Right lobe of liver (tissue), 6 donors: ENCODE measurements around the gene GIPR. TPM values are rescaled to one million over a fixed set of nuclear protein-coding genes. Genes with fewer than 3 reads are reported as not detected.
A peak's percentile ranks its signal among the peaks of the same experiment; 100 is the strongest.
"Not testable (repeated sequence)": the region's sequence is repeated elsewhere in the genome, so short reads cannot be mapped to it uniquely, and the experiment has no call there.

Experiments used
- ATAC-seq, 4 donors: fragments of 200-7000 bp; cut with Tn5 transposase; one replicate each; pipeline ENCODE4 v1.9.1; 2020; ENCODE audit warnings: mild to moderate bottlenecking in 4 of 4, moderate library complexity in 4 of 4
- DNase-seq, 3 donors: peaks; one replicate each; pipeline ENCODE4 v3.0.0-alpha.2; 2020
- H3K27ac ChIP-seq, 3 donors: fragments of 200-600 bp; one replicate each; pipeline ENCODE4 v1.8.0; 2022
- H3K27me3 ChIP-seq, 2 donors: fragments of 200-600 bp; one replicate each; pipeline ENCODE4 v1.8.0; 2022
- H3K36me3 ChIP-seq, 4 donors: fragments of 200-600 bp; sonication (generic) in 1 of 4; one replicate each; pipeline versions ENCODE4 v1.5.1 to v1.8.0; 2017 to 2022; ENCODE audit warnings: control low read depth in 1 of 4
- H3K4me1 ChIP-seq, 4 donors: fragments of 200-600 bp; sonication (generic) in 1 of 4; one replicate each; pipeline versions ENCODE4 v1.5.1 to v1.8.0; 2017 to 2022; ENCODE audit warnings: control low read depth in 1 of 4
- H3K4me3 ChIP-seq, 3 donors: fragments of 200-600 bp; one replicate each; pipeline ENCODE4 v1.8.0; 2022
- H3K9me3 ChIP-seq, 4 donors: fragments of 200-600 bp; sonication (generic) in 1 of 4; one replicate each; pipeline versions ENCODE4 v1.5.1 to v1.8.0; 2017 to 2022; ENCODE audit warnings: control low read depth in 1 of 4
- CTCF ChIP-seq, 4 donors: fragments of 200-600 bp in 3 of 4; fragments of 450-650 bp in 1 of 4; IDR thresholded peaks; one replicate each; pipeline versions ENCODE4 v1.5.1 to v1.8.0; 2016 to 2022; ENCODE audit warnings: antibody characterized with exemption in 4 of 4, mild to moderate bottlenecking in 2 of 4
- POLR2A ChIP-seq: fragments of 450-650 bp; IDR thresholded peaks from one replicate; pipeline ENCODE4 v1.6.1; 2017; ENCODE audit warnings: antibody characterized with exemption, mild to moderate bottlenecking
- WGBS: methylation state at CpG from one replicate; pipeline ENCODE4 v1.1.6; 2018; ENCODE audit warnings: low coverage, low lambda C conversion rate; ENCODE audit not compliant: insufficient coverage; ENCODE audit errors: missing lambda C conversion rate; 5-methylcytosine and 5-hydroxymethylcytosine counted together
- intact Hi-C, 2 donors: fragments of 100-400 bp; cut with DNase I; formaldehyde crosslinking; loops; one replicate each; pipeline versions ENCODE4 v1.11.2 to v1.14.1; 2022
- total RNA-seq, 6 experiments: library from RNA; depleted of rRNA in 2 of 6; stranded (reverse); fragments of >200 nt in 2 of 6; fragmentation: NEBNext Ultra II Directional in 3 of 6; extraction: Animal tissue kit (Norgen Biotek cat#: 25700) in 3 of 6; gene quantifications; one replicate each; pipeline versions ENCODE4 v1.1.0 to v1.2.4, GENCODE V29; 2016 to 2023
- donor health status: DM: no; HTN: yes; CAD: no.
- donor health status: DM: no; HTN: no; CAD: no.
- donor health status: DM: no; HTN: no; CAD: no.
- donor health status: DM: no; HTN: yes; CAD: no.
- donor health status: DM: no; HTN: yes; CAD: no.

The GIPR gene
- total RNA-seq, 6 experiments from 2014 or later: 0.07 to 0.23 (median 0.18) TPM; not detected in 2

GRCh38 chr19:45717983-45718650, 50.1 kb downstream of the GIPR start:
- no peaks in the 10 kb centered on the region for H3K27me3 ChIP-seq
- peaks cover 0 to 25% (median 4%) of the 10 kb centered on the region in 4 donors for H3K4me1 ChIP-seq
- TF ChIP-seq CTCF (IDR thresholded peaks at IDR 0.05) (no peak), POLR2A (no peak)
- no peaks in the 10 kb centered on the region for H3K9me3 ChIP-seq
- ATAC-seq (no peak), DNase-seq (peak in 1 of 3 donors; percentile 56)
- peaks cover 0 to 5% (median 2%) of the 10 kb centered on the region in 4 donors for H3K36me3 ChIP-seq
- intact Hi-C loops: no loop called here
- H3K4me3 ChIP-seq: peak overlapping the region; percentile 51 to 64 (median 59)
- WGBS: 62% methylated on average over 2 of the region's 12 CpGs
- peak overlapping the region; percentile 88 to 97 (median 96) for H3K27ac ChIP-seq

GRCh38 chr19:45720065-45720464, 52.0 kb downstream of the GIPR start:
- H3K36me3 ChIP-seq, H3K27me3 ChIP-seq, intact Hi-C loops, H3K9me3 ChIP-seq, H3K4me3 ChIP-seq, ATAC-seq, DNase-seq: not testable (repeated sequence)
- WGBS: 95% methylated on average over 9 of the region's 11 CpGs
- Histone ChIP-seq H3K27ac (peak overlapping the region in 2 of 3 donors; percentile 74 to 87), H3K4me1 (peaks cover 0 to 25% (median 4%) of the 10 kb centered on the region in 4 donors)

GRCh38 chr19:45728683-45729082, 60.7 kb downstream of the GIPR start:
- H3K27ac ChIP-seq, H3K9me3 ChIP-seq, H3K36me3 ChIP-seq, intact Hi-C loops, DNase-seq, H3K4me3 ChIP-seq, H3K27me3 ChIP-seq, ATAC-seq: not testable (repeated sequence)
- H3K4me1 ChIP-seq: peaks cover 0 to 12% (median 5%) of the 10 kb centered on the region in 4 donors
- 93% methylated on average over 18 of the region's 18 CpGs for WGBS

GRCh38 chr19:45729800-45730290, 61.8 kb downstream of the GIPR start:
- H3K4me1 ChIP-seq: peaks cover 0 to 12% (median 5%) of the 10 kb centered on the region in 4 donors
- intact Hi-C loops: no loop called here
- DNase-seq (no peak), ATAC-seq (peak in 3 of 4 donors; percentile 0 to 31 (median 1))
- H3K36me3 ChIP-seq: no peaks in the 10 kb centered on the region
- TF ChIP-seq POLR2A (no peak), CTCF (IDR thresholded peaks at IDR 0.05) (no peak)
- peak overlapping the region; percentile 4 to 60 (median 20) for H3K27ac ChIP-seq
- 2% methylated on average over 8 of the region's 10 CpGs for WGBS
- H3K27me3 ChIP-seq: no peaks in the 10 kb centered on the region
- peak overlapping the region; percentile 53 to 77 (median 66) for H3K4me3 ChIP-seq
- no peaks in the 10 kb centered on the region for H3K9me3 ChIP-seq

GRCh38 chr19:45730368-45731288, 62.6 kb downstream of the GIPR start, which contains the start of gene FBXO46:
TSS of gene FBXO46 (minus strand) at chr19:45730896. CDS start at chr19:45713495, 17,401 bp downstream.
- TF ChIP-seq CTCF (IDR thresholded peaks at IDR 0.05) (no peak), POLR2A (peak; percentile 69)
- no peaks in the 10 kb centered on the region for H3K27me3 ChIP-seq
- no peaks in the 10 kb centered on the region for H3K9me3 ChIP-seq
- no peaks in the 10 kb centered on the region for H3K36me3 ChIP-seq
- intact Hi-C loops: no loop called here
- 1% methylated on average over 47 of the region's 48 CpGs for WGBS
- ATAC-seq (peak; percentile 96 to 98 (median 98)), DNase-seq (peak; percentile 95 to 98 (median 98))
- peak within 1 kb of the TSS; percentile 53 to 77 (median 66) for H3K4me3 ChIP-seq
- H3K4me1 ChIP-seq: peaks cover 0 to 12% (median 5%) of the 10 kb centered on the region in 4 donors
- H3K27ac ChIP-seq: peak within 1 kb of the TSS; percentile 4 to 60 (median 57)
